Activated CD8-positive, alpha-beta memory T cell treated with anti-CD3 and anti-CD28 coated beads, Interleukin-2, amount 50 U/mL, for 24 hours (primary cell): ENCODE data around the gene PDZRN3.
"Not testable (repeated sequence)": the region's sequence is repeated elsewhere in the genome, so short reads cannot be mapped to it uniquely, and the experiment has no call there.

Source experiments
- DNase-seq: peaks from one replicate; pipeline ENCODE4 v3.0.0-alpha.2; 2020; ENCODE audit errors: extremely low read depth

Gene PDZRN3

DNA sequence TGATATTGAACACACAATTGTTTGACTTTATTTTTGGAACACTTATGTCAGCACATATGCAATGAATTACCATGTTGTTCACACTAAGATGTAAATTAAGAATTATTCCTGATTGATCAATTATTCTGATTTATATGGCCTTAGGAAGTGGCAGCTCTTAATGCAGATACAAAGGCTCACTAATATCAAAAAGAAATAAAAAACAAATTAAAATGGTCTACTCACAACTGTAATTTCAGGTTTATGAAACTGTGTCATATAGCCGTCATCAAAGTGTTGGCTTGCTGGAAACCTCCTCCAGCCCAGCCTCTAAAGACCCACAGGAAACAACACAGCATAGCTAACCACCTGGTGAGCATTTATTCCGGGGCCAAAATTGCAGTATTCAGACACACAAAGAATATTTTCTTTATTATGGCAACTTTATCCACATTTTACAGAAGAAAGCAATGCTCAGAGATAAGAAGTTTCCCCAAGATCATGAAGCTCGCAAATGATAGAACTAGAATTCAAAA lies 33.4 kb downstream of the PDZRN3 start:
- DNase-seq: no peak

DNA sequence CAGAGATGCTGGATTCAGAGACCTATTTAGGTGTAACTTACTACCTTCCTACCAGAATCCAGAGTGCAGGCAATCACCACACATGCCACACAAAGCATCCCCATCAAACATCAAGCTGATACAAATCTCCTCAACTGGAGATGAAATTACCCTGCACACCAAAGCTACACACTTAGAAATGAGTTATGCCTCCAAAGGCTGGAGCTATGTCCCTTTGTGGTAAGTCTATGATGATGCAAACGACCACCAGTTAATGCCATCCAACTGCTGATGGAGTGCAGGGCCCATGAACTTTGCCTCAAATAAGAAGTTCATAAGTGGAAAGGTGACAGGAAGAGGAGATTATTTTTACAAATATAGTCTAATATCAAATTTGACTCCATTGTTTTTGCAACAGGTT lies 38.1 kb downstream of the PDZRN3 start:
- DNase-seq: no peak

GRCh38 chr3:73586190-73586589 lies 38.6 kb downstream of the PDZRN3 start:
- DNase-seq: no peak

- DNase-seq: no peak
Measured at GRCh38 chr3:73584873-73585272, 39.9 kb downstream of the PDZRN3 start.

DNA sequence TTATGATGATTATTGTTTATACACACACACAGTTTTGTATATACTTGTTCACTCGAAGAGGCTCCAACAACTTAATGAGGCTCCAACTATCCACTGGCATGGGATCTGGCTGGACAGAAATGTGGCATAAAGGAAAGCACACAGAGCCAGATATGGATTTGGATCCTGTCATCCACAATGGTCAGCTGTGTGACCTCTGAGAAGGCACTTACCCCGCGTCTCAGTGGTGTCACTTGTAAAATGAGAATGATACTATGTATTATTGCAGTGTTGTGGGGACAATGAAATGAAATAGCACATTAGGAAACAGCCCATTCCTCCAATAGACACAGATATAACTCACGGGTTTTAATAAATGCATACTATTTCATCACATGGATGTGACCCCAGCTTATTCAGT lies 42.2 kb downstream of the PDZRN3 start:
- no peak for DNase-seq

DNA sequence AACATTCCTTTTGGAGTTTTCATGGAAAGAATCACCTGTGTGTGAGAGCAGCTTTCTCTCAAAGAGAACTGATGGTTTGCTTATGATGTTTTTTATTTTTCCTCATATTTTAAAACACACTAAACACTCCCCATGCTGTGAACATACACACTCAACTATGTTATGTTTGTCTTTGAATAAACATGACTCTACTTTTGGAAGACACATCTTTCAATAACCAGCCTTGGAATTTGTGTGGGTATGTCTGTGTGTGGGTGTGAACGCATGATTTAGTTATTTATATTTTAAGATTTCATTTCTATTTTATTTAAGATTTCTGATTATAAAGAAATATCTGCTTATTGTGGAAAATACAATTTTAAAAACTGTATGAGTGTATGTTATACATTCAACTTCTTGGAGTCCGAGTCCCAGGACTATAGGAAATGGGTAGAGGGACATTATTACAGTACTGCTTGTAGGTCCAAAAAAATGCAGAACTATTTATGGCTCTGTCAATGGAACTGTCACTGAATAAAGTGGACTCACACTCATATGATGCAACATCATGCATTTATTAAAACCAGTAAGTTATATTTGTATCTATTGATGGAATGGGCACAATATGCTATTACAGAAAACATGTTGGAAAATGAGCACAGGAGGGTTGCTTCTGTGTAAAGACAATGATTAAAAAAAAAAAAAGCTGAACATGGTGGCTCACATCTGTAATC lies 43.5 kb downstream of the PDZRN3 start:
- no peak for DNase-seq

DNA sequence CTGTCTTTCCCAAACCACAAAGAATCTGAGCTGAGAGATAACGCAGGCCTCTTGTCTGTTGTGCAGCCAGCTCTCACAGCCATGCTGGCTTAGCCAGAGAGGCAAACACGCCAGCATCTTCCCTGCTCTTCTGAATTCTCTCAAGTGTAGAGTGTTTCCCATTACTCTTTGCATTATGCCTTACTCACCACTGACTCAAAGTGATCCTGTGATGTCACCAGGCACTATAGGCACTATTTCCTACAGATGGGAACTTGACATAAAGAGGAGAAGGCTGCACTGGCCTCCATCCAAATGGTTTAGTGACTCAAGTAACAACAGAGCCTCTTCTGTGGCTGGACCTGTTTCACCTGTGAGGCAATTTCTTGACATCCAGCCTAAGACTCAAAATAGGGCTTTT lies 44.4 kb downstream of the PDZRN3 start:
- DNase-seq: no peak

DNA sequence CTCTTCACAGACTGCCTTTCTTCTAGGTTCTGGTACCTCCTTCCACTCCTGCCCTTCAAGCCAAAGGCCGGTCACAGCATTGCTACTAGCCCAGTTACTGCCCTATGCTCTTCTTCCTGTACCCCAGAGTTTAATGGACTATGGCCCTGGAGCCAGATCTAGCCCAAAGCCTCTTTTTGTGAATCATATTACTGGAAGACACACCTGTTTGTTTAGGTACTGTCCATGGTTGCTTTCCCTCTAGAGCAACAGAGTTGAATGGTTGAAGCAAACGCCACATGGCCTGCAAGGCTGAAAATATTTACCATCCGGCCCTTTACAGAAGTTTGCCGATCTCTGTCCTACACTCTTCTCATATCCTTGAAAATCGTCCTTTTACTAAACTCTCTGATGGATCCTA lies 47.0 kb downstream of the PDZRN3 start:
- no peak for DNase-seq

- DNase-seq: no peak
Measured at GRCh38 chr3:73576999-73577461, 47.7 kb downstream of the PDZRN3 start.

DNA sequence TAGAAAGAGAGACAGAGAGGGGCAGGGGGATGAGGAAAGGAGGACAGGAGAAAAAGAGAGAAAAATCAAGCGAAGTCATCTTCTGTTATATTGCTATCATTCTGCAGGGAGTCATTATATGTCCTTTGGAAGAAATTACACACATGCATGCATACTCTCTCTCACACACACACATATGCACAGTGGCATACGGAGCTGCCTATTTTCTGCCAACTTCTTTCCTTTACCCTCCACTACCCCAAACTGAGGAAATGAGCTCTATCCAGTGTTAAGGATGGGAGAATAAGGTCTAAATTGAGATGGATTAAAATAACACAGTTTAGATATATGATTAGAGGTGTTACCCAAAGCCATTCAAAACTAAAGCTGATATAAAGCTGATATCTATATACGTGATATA lies 48.8 kb downstream of the PDZRN3 start:
- no peak for DNase-seq

DNA sequence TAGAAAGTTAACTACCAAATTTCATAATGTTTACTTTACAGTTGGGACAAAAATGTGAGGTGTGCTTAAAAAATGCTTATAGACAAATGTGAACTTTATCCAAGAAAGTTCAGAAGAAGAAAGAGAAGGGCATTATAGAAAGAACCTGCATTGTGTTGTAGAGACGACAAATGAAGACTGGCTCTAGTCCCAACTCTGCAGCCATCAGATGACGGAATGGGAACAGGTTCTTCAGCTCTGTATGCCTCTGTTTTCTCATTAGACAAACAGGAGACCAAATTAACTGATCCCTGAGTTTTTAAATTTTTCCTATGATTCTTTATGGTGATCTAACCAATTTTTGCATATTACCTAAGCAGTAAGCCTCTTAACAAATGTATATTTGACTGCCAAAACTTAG lies 49.2 kb downstream of the PDZRN3 start:
- no peak for DNase-seq

GRCh38 chr3:73573204-73573603 lies 51.5 kb downstream of the PDZRN3 start:
- DNase-seq: no peak

DNA sequence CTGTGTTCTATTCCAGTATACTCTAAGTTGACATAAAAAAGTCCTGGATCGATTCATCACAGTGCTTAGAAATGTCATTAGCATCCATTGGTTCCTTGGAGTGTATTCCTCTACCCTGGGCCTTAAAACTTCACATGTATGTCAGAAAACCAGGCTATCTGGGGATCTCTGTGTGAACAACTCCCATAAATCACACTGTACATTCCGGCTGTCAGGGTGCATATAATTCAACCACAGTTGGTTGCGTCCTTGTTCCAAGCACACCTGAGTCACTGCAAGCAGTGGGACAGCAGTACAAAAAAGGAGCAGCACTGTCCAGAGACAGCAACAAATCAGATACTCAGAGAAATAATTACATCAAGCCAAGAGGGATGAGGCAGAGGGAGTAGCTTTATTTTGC lies 52.4 kb downstream of the PDZRN3 start:
- DNase-seq: no peak

DNA sequence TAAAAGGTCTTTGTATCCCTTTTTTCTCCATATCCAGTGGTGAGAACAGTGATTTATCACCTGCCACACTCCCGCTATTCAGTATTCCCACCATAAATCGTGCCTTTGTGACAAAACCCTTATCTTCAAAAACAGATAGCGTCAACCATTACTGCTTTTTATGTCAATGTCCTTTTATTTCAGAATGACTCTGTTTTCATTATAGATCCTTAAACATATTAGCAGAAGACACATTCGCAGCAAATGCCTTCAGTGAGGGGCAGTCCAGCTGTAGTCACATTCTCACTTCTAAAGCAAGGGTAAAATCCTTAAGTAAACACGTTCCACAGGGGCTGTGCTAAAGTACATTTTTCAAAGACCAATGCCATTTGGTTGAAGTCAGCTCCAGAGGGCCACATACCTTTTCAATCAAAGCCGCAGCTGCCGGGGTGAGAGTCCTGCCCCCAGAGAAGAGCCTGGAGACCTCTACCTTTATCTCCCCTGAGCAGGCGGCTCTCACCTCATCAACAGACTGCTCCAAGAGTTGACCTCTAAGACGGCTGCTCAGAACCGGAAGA lies 53.4 kb downstream of the PDZRN3 start:
- DNase-seq: no peak

GRCh38 chr3:73569246-73569760 lies 55.4 kb downstream of the PDZRN3 start:
- no peak for DNase-seq

DNA sequence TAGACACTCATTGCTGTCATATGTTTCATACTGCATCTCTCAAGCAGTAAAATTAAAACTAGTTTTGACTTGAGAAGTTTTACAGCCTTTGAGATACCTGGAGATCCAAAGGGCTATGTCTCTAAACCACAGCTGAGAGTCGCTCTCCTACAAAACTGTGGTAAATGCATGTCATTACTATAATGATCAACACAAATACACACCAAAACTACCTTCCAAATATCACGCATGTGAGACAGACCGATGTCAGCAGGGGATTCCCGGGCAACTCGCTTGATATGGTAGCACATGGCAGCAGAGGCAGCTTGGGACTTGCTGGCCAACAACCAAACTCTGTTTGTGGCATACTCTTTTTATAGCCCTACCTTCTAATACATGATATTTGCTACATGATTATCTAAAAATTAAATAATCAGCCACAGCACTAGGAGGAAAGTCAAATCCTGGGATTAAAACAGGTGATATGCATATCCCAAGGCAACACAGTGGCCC lies 56.3 kb downstream of the PDZRN3 start:
- no peak for DNase-seq

DNA sequence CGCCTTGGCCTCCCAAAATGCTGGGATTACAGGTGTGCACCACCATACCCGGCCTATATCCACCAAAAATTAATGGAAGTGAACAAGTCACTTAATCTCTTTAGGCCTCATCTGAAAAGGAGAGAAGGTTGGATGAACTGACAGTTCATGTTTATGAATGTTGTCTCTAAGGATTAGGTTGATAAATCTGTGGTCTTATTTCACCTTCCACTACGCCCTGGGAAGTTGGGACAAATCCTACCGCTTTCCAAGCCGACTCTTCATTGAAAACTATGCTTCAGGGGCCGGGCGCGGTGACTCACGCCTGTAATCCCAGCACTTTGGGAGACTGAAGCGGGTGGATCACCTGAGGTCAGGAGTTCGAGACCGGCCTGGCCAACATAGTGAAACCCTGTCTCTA lies 59.4 kb downstream of the PDZRN3 start:
- DNase-seq: not testable (repeated sequence)

DNA sequence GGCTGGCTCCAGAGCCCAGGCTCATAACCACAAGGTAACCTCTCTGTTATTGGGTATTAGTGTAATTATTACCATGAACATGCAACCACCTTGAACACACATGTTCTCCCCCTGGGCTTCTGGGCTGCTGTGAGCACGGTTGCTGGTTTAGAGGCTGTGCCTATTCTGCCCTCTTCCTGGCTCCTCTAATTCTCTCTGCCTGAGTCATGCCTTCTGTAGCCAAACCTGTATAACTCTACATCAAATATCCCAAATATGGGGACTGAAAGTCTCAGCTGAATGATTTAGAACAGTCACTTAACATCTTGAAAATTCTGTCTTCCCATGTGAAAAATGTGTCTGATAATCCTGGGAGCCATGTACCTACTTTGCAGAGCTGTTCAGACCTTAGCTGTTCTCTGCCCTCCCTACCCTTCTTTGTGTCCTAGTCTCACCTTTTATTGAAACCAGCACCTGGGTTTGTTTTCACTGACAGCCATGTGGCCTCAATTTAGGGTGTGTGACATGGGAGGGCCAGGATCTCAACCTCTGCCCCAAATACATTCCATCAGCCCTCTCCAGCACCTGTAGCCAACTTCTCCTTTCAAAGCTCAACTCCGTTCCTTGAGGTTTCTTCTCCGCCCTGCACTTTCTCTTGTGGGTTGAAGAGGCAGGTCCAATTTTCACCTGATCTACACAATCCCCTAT lies 60.7 kb downstream of the PDZRN3 start:
- DNase-seq: no peak

DNA sequence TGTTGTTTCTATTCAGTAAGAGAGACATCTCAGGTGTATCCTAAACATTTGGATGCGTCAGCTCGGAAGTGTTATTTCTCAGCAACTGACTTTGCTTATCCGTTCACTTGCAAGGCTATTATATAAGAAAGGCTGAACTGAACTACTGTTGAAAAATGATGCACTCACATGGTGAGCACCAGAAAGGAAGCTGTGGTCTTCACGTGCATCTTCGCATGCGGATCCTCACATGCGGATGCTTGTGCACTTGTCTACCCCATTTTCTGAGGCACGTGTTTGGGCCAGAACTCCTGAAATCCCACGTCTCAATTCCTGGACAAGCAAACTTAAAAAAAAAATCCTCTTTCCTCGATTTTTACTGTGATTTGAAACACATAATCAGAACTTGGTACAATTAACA lies 63.2 kb downstream of the PDZRN3 start:
- DNase-seq: no peak

DNA sequence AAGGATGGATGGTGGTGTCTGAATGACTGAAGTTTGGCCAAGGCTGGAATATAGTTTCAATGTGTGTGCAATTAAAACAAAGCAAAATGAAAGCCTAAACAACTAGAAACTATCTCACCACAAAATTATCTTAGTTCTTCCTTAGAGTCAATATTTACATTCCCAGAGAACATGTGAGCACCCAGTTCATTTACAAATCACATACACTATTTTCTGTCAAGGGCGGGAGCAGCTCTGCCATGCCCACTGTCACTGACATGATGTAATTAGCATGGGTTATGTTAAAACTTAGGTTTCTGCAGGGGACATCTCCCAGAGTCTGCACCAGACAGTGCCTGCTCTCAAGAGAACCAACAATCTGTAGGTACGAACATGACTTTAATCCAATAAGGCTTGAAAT lies 65.0 kb downstream of the PDZRN3 start:
- no peak for DNase-seq

- DNase-seq: no peak
Measured at GRCh38 chr3:73558727-73559075, 66.0 kb downstream of the PDZRN3 start.

DNA sequence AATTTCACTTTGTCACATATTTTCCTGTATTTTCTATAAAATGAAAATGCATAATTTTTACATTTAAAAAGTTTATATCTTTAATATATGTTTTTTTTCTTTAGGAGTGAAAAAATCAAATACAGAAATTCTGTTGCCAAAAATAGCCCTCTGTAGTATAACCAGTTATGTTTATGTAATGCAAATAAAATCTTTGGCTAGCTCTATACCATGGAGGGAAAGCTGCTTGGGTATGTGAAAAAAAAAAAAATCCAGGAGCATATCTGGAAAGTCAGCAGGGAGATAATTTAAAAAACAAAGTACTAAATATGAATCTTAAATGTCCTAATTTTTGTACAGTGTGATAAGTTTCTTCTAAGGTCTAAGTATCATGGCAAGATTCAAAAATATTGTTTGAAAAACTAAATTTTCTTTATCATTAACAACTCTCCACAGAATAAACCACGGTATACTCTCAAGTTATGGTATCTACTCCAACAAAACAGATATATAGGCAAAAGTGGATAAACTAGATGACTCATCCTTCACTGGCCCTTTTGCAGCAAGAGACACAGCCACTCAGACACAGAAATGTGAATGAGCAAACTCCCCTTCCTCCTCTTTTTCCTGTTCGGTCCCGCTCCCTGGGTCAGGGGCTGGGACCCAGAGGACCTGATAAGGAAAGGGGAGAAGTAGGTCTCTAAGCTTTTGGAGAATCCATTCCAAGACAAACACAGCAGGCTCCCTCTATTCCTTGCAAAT lies 66.6 kb downstream of the PDZRN3 start:
- no peak for DNase-seq
